Neural cell (in vitro differentiated cells): Measurements from ENCODE around the gene SWAP70.

ENCODE experiments used
- EP300 ChIP-seq: fragments of 450-650 bp; conservative IDR thresholded peaks from 2 replicates; pipeline ENCODE4 v1.6.1; 2014; ENCODE audit warnings: antibody characterized with exemption, mild to moderate bottlenecking, moderate library complexity; ENCODE audit not compliant: poor library complexity, severe bottlenecking
- EZH2 ChIP-seq: fragments of 200-600, 300-800 bp; shearing (Covaris generic), sonication (generic); IDR thresholded peaks from 2 replicates; pipeline ENCODE4 v1.6.1; 2014; ENCODE audit warnings: antibody characterized with exemption, low read length, borderline replicate concordance, mild to moderate bottlenecking; ENCODE audit not compliant: insufficient read depth, poor library complexity, severe bottlenecking
- MXI1 ChIP-seq: fragments of 450-650 bp; conservative IDR thresholded peaks from 2 replicates; pipeline ENCODE4 v1.6.1; 2014; ENCODE audit warnings: antibody characterized with exemption, mild to moderate bottlenecking; ENCODE audit not compliant: poor library complexity, severe bottlenecking
- POLR2AphosphoS5 ChIP-seq: IDR thresholded peaks from 2 replicates; pipeline ENCODE4 v1.6.1; 2012
- RAD21 ChIP-seq: fragments of 450-650 bp; conservative IDR thresholded peaks from 2 replicates; pipeline ENCODE4 v1.6.1; 2014; ENCODE audit warnings: antibody characterized with exemption, mild to moderate bottlenecking, moderate library complexity
- REST ChIP-seq: IDR thresholded peaks from 2 replicates; pipeline ENCODE4 v1.6.1; 2012; ENCODE audit warnings: borderline replicate concordance
- SMC3 ChIP-seq: fragments of 450-650 bp; conservative IDR thresholded peaks from 2 replicates; pipeline ENCODE4 v1.6.1; 2014; ENCODE audit warnings: antibody characterized with exemption, mild to moderate bottlenecking, moderate library complexity; ENCODE audit not compliant: poor library complexity
- TAF1 ChIP-seq: IDR thresholded peaks from 2 replicates; pipeline ENCODE4 v1.6.1; 2012; ENCODE audit warnings: low read depth
- TF ChIP-seq, protein P1 (sequence below): fragments of 450-650 bp; IDR thresholded peaks from 2 replicates; pipeline ENCODE4 v1.5.1; 2014; ENCODE audit warnings: antibody characterized with exemption, mild to moderate bottlenecking, moderate library complexity; ENCODE audit not compliant: poor library complexity, severe bottlenecking

- TF ChIP-seq, protein P1, sequence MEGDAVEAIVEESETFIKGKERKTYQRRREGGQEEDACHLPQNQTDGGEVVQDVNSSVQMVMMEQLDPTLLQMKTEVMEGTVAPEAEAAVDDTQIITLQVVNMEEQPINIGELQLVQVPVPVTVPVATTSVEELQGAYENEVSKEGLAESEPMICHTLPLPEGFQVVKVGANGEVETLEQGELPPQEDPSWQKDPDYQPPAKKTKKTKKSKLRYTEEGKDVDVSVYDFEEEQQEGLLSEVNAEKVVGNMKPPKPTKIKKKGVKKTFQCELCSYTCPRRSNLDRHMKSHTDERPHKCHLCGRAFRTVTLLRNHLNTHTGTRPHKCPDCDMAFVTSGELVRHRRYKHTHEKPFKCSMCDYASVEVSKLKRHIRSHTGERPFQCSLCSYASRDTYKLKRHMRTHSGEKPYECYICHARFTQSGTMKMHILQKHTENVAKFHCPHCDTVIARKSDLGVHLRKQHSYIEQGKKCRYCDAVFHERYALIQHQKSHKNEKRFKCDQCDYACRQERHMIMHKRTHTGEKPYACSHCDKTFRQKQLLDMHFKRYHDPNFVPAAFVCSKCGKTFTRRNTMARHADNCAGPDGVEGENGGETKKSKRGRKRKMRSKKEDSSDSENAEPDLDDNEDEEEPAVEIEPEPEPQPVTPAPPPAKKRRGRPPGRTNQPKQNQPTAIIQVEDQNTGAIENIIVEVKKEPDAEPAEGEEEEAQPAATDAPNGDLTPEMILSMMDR: no peak
- TF ChIP-seq TAF1: no peak
- no peak for TF ChIP-seq RAD21
- no peak for TF ChIP-seq EZH2
- no peak for TF ChIP-seq MXI1
- TF ChIP-seq EP300: no peak
- no peak for TF ChIP-seq POLR2AphosphoS5
- no peak for TF ChIP-seq SMC3
- no peak for TF ChIP-seq REST
Observed at GRCh38 chr11:9722893-9723292, 59.0 kb downstream of the SWAP70 start.
